ENCODE data around the gene RPLP2.

RPLP2 gene

GRCh38 chr11:810040-810567 lies 337 bp downstream of the RPLP2 start:
- Histone ChIP-seq H3K9me3 (ENCODE audit: insufficient read depth, low read length, severe bottlenecking) (no peaks in the 10 kb centered on the region), H3K79me2 (ENCODE audit: insufficient read depth, low read length) (peaks cover 50% of the 10 kb centered on the region), H3K27me3 (ENCODE audit: insufficient read depth, low read length, poor library complexity) (no peaks in the 10 kb centered on the region), H3K36me3 (ENCODE audit: insufficient read depth, low read length) (peaks cover 39% of the 10 kb centered on the region), H3K4me3 (ENCODE audit: low read depth in 1 of 2, low read length in 2 of 2) (peak overlapping the region; percentile 60 to 79), H3K4me2 (ENCODE audit: insufficient read depth, low read length) (peak overlapping the region; percentile 74), H3K27ac (ENCODE audit: low read length) (peak overlapping the region; percentile 98), H4K20me1 (ENCODE audit: insufficient read depth, low read length) (peaks cover 41% of the 10 kb centered on the region), H2AFZ (ENCODE audit: low read depth, low read length) (no peak overlapping the region), H3K9ac (ENCODE audit: low read depth, low read length) (peak overlapping the region; percentile 84), H3K4me1 (ENCODE audit: insufficient read depth, low read length) (peaks cover 47% of the 10 kb centered on the region)
- DNase-seq, result no peak
- ATAC-seq (ENCODE audit: insufficient read depth, low read depth), result no peak
- no peak for TF ChIP-seq EZH2 (IDR thresholded peaks at IDR 0.05; ENCODE audit: borderline replicate concordance, low read depth, low read length, severe bottlenecking)
- TF ChIP-seq CTCF (IDR thresholded peaks at IDR 0.05; ENCODE audit: borderline replicate concordance, extremely low read depth, low read length, poor library complexity, severe bottlenecking), result no peak

GRCh38 chr11:811446-812245 lies 1.9 kb downstream of the RPLP2 start:
- H3K27ac ChIP-seq (ENCODE audit: low read length), result peak overlapping the region; percentile 98; the same call in 1 of the 2 replicates
- H3K4me1 ChIP-seq (ENCODE audit: insufficient read depth, low read length), result peaks cover 38% of the 10 kb centered on the region

GRCh38 chr11:812390-812789 lies 2.6 kb downstream of the RPLP2 start:
- DNase-seq (no peak), ATAC-seq (ENCODE audit: insufficient read depth, low read depth) (no peak)

More at GRCh38 chr11:811446-812245, 1.9 kb downstream of the RPLP2 start:
- Histone ChIP-seq H3K4me2 (ENCODE audit: insufficient read depth, low read length) (peak overlapping the region; percentile 74), H3K4me3 (ENCODE audit: low read depth in 1 of 2, low read length in 2 of 2) (peak overlapping the region; percentile 60 to 79; a peak in 3 of 4 replicates), H3K36me3 (ENCODE audit: insufficient read depth, low read length) (peaks cover 39% of the 10 kb centered on the region), H3K27me3 (ENCODE audit: insufficient read depth, low read length, poor library complexity) (no peaks in the 10 kb centered on the region), H3K79me2 (ENCODE audit: insufficient read depth, low read length) (peaks cover 50% of the 10 kb centered on the region), H2AFZ (ENCODE audit: low read depth, low read length) (no peak overlapping the region), H4K20me1 (ENCODE audit: insufficient read depth, low read length) (peaks cover 45% of the 10 kb centered on the region), H3K9ac (ENCODE audit: low read depth, low read length) (peak overlapping the region; percentile 84), H3K9me3 (ENCODE audit: insufficient read depth, low read length, severe bottlenecking) (no peaks in the 10 kb centered on the region)
- ATAC-seq (ENCODE audit: insufficient read depth, low read depth) (no peak), DNase-seq (no peak)
- TF ChIP-seq CTCF (IDR thresholded peaks at IDR 0.05; ENCODE audit: borderline replicate concordance, extremely low read depth, low read length, poor library complexity, severe bottlenecking) (no peak), EZH2 (IDR thresholded peaks at IDR 0.05; ENCODE audit: borderline replicate concordance, low read depth, low read length, severe bottlenecking) (no peak)

More at GRCh38 chr11:812390-812789, 2.6 kb downstream of the RPLP2 start:
- H2AFZ ChIP-seq (ENCODE audit: low read depth, low read length), result no peak overlapping the region
- peaks cover 47% of the 10 kb centered on the region for H3K79me2 ChIP-seq (ENCODE audit: insufficient read depth, low read length)
- H3K36me3 ChIP-seq (ENCODE audit: insufficient read depth, low read length), result peaks cover 39% of the 10 kb centered on the region
- TF ChIP-seq EZH2 (IDR thresholded peaks at IDR 0.05; ENCODE audit: borderline replicate concordance, low read depth, low read length, severe bottlenecking), result no peak
- no peak for TF ChIP-seq CTCF (IDR thresholded peaks at IDR 0.05; ENCODE audit: borderline replicate concordance, extremely low read depth, low read length, poor library complexity, severe bottlenecking)
- no peaks in the 10 kb centered on the region for H3K27me3 ChIP-seq (ENCODE audit: insufficient read depth, low read length, poor library complexity)
- peak overlapping the region; percentile 74; the same call in 1 of the 2 replicates for H3K4me2 ChIP-seq (ENCODE audit: insufficient read depth, low read length)
- H3K9me3 ChIP-seq (ENCODE audit: insufficient read depth, low read length, severe bottlenecking), result no peaks in the 10 kb centered on the region
- H3K9ac ChIP-seq (ENCODE audit: low read depth, low read length), result no peak overlapping the region; the same call in 1 of the 2 replicates
- H3K27ac ChIP-seq (ENCODE audit: low read length), result no peak overlapping the region
- H4K20me1 ChIP-seq (ENCODE audit: insufficient read depth, low read length), result peaks cover 45% of the 10 kb centered on the region
- H3K4me1 ChIP-seq (ENCODE audit: insufficient read depth, low read length), result peaks cover 38% of the 10 kb centered on the region
- peak overlapping the region in 1 of 2 experiments; percentile 79; a peak in 1 of 4 replicates for H3K4me3 ChIP-seq (ENCODE audit: low read depth in 1 of 2, low read length in 2 of 2)

Measured in DND-41 (cell line).